ENCODE measurements around the gene PIGC.
A peak's percentile ranks its signal among the peaks of the same experiment; 100 is the strongest.

Gene PIGC

GRCh38 chr1:172397221-172397620 is 46.6 kb downstream of the PIGC start:
- DNase-seq = no peak

GRCh38 chr1:172395576-172395975 is 48.3 kb downstream of the PIGC start:
- DNase-seq = no peak

- no peak for DNase-seq
Measured at GRCh38 chr1:172394811-172395210, 49.1 kb downstream of the PIGC start.

- DNase-seq = peak in 3 of 4 experiments; percentile 22 to 41 (median 39)
Measured at GRCh38 chr1:172394141-172394751, 49.6 kb downstream of the PIGC start.

GRCh38 chr1:172393354-172393753 is 50.5 kb downstream of the PIGC start:
- DNase-seq = no peak

GRCh38 chr1:172391976-172392375 is 51.9 kb downstream of the PIGC start:
- DNase-seq = no peak

All from activated CD4-positive, CD25-positive, alpha-beta regulatory T cell (primary cell).